Gastrocnemius medialis (tissue), 4 donors: ENCODE results near the gene EIF2B4.

Source experiments
- POLR2A ChIP-seq, 2 donors: fragments of 450-650 bp; IDR thresholded peaks; one replicate each; pipeline ENCODE4 v1.6.1; 2017; ENCODE audit warnings: antibody characterized with exemption in 2 of 2, mild to moderate bottlenecking in 2 of 2, moderate library complexity in 2 of 2
- TF ChIP-seq, protein P1 (sequence below), 5 experiments: fragments of 450-650 bp in 3 of 5; fragments of 200-600 bp in 2 of 5; sonication (generic) in 2 of 5; IDR thresholded peaks in 4 of 5; conservative IDR thresholded peaks in 1 of 5; 1 replicate in 4 of 5; 2 replicates in 1 of 5; pipeline ENCODE4 v1.5.1; 2016 to 2019; ENCODE audit warnings: antibody characterized with exemption in 5 of 5, mild to moderate bottlenecking in 3 of 5, moderate library complexity in 3 of 5

DNA sequence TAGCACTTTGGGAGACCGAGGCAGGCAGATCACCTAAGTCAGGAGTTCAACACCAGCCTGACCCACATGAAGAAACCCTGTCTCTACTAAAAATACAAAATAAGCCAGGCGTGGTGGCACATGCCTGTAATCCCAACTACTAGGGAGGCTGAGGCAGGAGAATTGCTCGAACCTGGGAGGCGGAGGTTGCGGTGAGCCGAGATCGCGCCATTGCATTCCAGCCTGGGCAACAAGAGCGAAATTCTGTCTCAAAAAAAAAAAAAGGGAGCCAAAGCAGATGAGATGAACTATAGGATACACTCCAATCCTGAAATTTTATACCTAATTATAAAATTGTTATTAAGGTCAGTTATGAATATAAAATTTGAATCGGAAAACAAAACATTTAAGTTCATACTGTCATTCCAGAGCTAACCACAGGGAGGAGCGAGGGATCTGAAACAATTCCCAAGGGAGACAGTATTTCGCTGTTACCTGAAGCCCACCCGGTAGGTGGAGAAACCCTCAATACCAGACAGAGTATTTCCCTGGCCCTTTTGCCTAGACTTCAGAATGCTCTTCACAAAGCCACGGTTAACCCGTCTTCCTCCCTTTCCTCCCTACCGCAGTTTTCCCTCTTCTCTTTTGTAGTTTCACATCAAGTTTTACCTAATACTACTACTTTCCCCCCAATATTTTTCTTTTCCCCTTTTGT, 37.8 kb upstream of the EIF2B4 start:
- TF ChIP-seq POLR2A (IDR thresholded peaks at IDR 0.05), result no peak
- TF ChIP-seq, protein P1, sequence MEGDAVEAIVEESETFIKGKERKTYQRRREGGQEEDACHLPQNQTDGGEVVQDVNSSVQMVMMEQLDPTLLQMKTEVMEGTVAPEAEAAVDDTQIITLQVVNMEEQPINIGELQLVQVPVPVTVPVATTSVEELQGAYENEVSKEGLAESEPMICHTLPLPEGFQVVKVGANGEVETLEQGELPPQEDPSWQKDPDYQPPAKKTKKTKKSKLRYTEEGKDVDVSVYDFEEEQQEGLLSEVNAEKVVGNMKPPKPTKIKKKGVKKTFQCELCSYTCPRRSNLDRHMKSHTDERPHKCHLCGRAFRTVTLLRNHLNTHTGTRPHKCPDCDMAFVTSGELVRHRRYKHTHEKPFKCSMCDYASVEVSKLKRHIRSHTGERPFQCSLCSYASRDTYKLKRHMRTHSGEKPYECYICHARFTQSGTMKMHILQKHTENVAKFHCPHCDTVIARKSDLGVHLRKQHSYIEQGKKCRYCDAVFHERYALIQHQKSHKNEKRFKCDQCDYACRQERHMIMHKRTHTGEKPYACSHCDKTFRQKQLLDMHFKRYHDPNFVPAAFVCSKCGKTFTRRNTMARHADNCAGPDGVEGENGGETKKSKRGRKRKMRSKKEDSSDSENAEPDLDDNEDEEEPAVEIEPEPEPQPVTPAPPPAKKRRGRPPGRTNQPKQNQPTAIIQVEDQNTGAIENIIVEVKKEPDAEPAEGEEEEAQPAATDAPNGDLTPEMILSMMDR (IDR thresholded peaks at IDR 0.05 in 4 of 5, conservative IDR thresholded peaks at IDR 0.05 in 1 of 5), result peak; percentile 17 to 54 (median 43)
